Measurements from ENCODE around the gene GAMT.

DNA sequence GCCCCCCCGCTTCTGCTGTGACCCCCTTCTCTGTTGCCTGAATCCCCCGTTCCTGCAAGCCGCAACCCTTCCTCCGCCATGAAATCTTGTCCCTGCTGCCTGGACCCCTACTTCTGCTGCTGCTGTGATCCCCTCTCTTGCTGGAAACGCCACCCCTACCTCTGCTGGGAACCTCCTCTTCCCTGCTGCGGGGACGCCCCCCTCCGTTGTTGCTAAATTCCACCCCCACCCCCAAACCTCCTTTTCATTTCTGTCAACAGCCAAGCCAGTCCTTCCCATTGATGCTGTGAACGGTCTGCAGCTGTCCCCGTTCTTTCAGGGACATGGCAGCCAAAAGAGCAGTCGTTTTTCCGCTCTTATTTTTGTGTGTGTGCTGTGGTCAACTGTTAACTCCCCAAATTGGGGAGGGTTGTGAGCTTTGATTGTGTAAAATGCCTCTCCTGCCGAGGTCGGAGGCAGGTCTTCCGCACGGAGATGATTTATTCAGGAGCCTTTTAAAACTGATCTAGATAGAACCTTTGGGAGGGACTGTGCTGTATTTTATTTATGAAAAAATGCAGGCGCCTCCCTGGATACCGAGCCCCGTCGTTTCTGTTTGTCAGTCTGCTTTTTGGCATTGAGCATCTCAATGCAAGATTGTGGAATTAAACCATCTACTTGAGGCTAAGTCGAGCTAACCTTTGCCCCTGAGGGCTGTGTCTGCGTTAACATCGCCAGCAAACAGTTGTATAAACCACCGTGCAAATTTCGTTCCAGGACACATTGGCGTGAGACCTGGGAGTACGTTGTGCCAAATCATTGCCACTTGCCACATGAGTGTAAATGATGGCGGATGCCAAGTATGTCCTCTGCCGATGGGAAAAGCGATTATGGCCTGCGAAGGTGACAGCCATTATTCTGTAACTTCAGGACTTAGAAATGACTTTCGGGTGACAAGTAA is 45.5 kb downstream of the GAMT start:
- TF ChIP-seq ZNF274 (IDR thresholded peaks at IDR 0.05; ENCODE audit: low read depth, low read length) (no peak), SUZ12 (IDR thresholded peaks at IDR 0.05; ENCODE audit: extremely low read depth, insufficient read depth, insufficient read length) (no peak)

Data from NT2/D1 (cell line).